Stimulated activated CD4-positive, alpha-beta T cell treated with anti-CD3 and anti-CD28 coated beads, Interleukin-12 subunit alpha, Interleukin-12 subunit beta, amount 100 ng/mL, for 4 hours (primary cell): ENCODE results near the gene FLNB.
"Not testable (repeated sequence)": the region's sequence is repeated elsewhere in the genome, so short reads cannot be mapped to it uniquely, and the experiment has no call there.

Experiments
- DNase-seq: peaks from one replicate; pipeline ENCODE4 v3.0.0-alpha.2; 2020

The FLNB gene

GRCh38 chr3:58188921-58189451 lies 180.8 kb downstream of the FLNB start:
- no peak for DNase-seq

GRCh38 chr3:58189691-58190090 lies 181.5 kb downstream of the FLNB start:
- DNase-seq = no peak

GRCh38 chr3:58190291-58190690 lies 182.1 kb downstream of the FLNB start:
- no peak for DNase-seq

GRCh38 chr3:58190882-58191281 lies 182.7 kb downstream of the FLNB start:
- DNase-seq = no peak

- no peak for DNase-seq
These were observed 183.3 kb downstream of the FLNB start for GRCh38 chr3:58191361-58191991.

- no peak for DNase-seq
These were observed 183.8 kb downstream of the FLNB start for GRCh38 chr3:58192069-58192468.

GRCh38 chr3:58193682-58194407 lies 185.6 kb downstream of the FLNB start:
- no peak for DNase-seq

GRCh38 chr3:58197588-58197987 lies 189.4 kb downstream of the FLNB start:
- DNase-seq = no peak

GRCh38 chr3:58198362-58198761 lies 190.1 kb downstream of the FLNB start:
- no peak for DNase-seq

- DNase-seq = no peak
These were observed 190.6 kb downstream of the FLNB start for GRCh38 chr3:58198804-58199203.

GRCh38 chr3:58200121-58200709 lies 192.0 kb downstream of the FLNB start:
- no peak for DNase-seq

GRCh38 chr3:58200846-58201355 lies 192.7 kb downstream of the FLNB start:
- DNase-seq = no peak

GRCh38 chr3:58201451-58201850 lies 193.2 kb downstream of the FLNB start:
- not testable (repeated sequence) for DNase-seq

GRCh38 chr3:58202917-58203360 lies 194.7 kb downstream of the FLNB start:
- no peak for DNase-seq

- no peak for DNase-seq
These were observed 195.3 kb downstream of the FLNB start for GRCh38 chr3:58203541-58203940.

- DNase-seq = no peak
These were observed 196.5 kb downstream of the FLNB start for GRCh38 chr3:58204720-58205119.

GRCh38 chr3:58205981-58206380 lies 197.8 kb downstream of the FLNB start:
- no peak for DNase-seq

- no peak for DNase-seq
These were observed 198.3 kb downstream of the FLNB start for GRCh38 chr3:58206406-58207011.

GRCh38 chr3:58207954-58208353 lies 199.7 kb downstream of the FLNB start:
- DNase-seq = no peak

GRCh38 chr3:58209933-58210332 lies 201.7 kb downstream of the FLNB start:
- DNase-seq = no peak

- no peak for DNase-seq
These were observed 202.7 kb downstream of the FLNB start, which contains the start of gene DNASE1L3 for GRCh38 chr3:58210761-58211460. TSS of gene DNASE1L3 (minus strand) at chr3:58210972. CDS start at chr3:58210906, 66 bp downstream.
